ENCODE results near the gene CYFIP2.

GRCh38 chr5:157288405-157289163 lies 22.7 kb downstream of the CYFIP2 start:
- TF ChIP-seq FOXM1 (IDR thresholded peaks at IDR 0.05; ENCODE audit: borderline replicate concordance): no peak
- TF ChIP-seq NFRKB (IDR thresholded peaks at IDR 0.05): no peak
- TF ChIP-seq TARDBP (IDR thresholded peaks at IDR 0.05): no peak
- TF ChIP-seq SUZ12 (IDR thresholded peaks at IDR 0.05): no peak
- TF ChIP-seq FOXK2 (IDR thresholded peaks at IDR 0.05): no peak
- no peak for TF ChIP-seq BHLHE40 (IDR thresholded peaks at IDR 0.05; ENCODE audit: borderline replicate concordance)
- no peak for TF ChIP-seq FOXA1 (IDR thresholded peaks at IDR 0.05)
- no peak for TF ChIP-seq PKNOX1 (IDR thresholded peaks at IDR 0.05)

Measured in HEK293T (cell line).